ENCODE results near the gene FAM78B.

Gene FAM78B

DNA sequence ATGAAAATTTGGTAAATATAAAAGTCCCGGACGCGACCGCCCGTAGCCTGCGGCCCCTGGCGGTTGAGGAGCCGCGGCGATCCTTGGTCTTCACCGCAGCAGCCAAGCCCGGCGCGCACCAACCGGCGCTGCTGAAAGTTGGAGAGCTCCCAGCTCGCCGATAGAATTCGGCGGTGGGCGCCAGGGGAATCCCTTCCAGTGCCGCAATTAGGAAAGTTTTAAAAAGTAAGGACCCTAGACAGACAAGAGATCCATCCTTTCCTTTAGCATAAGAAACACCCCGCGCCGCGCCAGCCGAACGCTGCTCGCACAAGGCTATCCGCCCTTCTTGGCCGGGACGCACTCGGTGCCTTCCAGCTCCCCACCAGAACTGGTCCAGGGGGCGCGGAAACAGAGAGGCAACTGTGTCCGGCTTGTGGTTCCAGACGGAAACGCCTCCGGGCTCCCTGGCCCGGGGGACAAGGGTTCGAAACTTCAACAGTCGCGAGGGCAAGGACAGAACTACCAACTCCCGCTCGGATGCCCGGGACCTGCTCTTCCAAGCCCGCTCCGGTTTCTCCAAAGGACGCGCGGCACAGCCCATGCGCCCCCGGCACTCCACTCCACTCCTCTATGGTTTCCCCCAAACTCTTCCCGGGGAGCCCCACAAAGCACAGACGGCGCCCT, 1.7 kb downstream of the FAM78B start:
- DNase-seq (ENCODE audit: low read depth in 2 of 2), result no peak

DNA sequence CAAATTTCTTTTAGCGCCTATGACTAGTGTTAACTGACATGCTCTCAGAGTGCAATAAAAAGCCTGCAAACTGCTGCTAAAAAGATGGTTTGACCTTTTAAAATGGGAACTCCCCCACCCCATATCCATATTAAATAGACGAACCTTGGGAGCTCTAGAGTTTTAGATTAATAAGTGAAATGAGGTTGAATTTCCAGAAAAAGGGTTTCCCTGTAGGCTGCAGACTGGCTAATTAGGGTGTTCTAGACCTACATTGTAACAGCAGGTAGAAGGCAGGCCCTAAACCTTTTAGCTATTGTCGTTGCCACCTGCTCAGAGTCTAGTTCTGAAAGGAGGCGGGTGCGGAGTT, 2.2 kb downstream of the FAM78B start:
- no peak for DNase-seq (ENCODE audit: low read depth in 2 of 2)

DNA sequence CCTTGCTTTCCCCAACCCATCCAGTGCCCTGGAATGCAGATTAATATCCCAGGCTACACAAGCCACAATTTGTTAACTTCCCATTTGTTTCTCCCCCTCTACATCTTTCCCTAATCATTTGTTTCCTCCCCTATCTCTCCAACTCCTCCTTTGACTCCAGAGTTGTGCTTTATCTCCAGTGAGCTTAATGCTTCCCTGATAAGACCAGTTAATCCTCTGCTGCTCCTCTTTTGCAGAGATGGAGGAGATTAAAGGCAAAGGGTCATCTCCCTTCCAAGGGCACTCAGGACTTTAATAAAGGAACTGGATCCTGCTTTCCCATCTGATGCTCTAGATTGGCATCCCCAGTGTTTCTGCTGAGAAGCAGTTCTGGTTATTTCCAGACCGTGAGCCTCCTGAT, 7.1 kb downstream of the FAM78B start:
- no peak for DNase-seq (ENCODE audit: low read depth in 2 of 2)

DNA sequence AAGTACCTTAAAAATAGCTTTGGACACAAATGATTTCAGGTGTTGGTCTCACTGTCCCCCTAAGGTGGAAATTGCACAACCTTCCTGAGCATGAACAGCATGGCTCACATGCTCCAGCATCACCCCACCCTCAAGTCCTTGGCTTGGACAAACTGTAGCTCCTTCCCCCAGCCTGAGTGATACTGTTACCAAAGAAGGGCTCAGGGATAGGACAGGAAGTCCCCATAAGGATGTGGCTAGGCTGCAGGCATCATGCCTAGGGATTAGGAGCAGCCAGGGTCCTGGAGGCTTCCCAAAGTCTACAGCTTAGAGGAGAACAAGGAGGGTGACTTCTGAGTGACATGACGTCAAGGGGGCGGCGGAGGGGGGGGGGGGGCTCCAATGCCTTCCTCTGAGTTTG, 10.1 kb downstream of the FAM78B start:
- no peak for DNase-seq (ENCODE audit: low read depth in 2 of 2)

DNA sequence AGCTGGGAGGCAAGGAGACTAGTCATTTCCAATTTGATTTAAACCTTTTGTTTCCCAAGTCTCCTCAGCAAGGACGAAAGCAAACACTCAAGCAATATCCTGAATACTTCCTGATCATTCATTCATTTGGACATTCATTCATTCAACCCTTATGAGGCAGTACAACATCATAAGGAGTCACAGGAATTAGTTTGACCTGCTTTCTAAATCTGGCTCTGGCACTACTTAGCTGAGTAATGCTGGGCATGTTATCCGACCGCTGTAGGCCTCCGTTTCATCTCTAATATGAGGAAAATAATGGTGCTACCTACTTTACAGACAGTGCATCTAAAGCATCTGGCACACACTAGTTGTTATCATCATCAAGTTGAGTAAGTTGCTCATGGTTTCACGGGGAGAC, 11.7 kb downstream of the FAM78B start:
- DNase-seq (ENCODE audit: low read depth in 2 of 2), result no peak

DNA sequence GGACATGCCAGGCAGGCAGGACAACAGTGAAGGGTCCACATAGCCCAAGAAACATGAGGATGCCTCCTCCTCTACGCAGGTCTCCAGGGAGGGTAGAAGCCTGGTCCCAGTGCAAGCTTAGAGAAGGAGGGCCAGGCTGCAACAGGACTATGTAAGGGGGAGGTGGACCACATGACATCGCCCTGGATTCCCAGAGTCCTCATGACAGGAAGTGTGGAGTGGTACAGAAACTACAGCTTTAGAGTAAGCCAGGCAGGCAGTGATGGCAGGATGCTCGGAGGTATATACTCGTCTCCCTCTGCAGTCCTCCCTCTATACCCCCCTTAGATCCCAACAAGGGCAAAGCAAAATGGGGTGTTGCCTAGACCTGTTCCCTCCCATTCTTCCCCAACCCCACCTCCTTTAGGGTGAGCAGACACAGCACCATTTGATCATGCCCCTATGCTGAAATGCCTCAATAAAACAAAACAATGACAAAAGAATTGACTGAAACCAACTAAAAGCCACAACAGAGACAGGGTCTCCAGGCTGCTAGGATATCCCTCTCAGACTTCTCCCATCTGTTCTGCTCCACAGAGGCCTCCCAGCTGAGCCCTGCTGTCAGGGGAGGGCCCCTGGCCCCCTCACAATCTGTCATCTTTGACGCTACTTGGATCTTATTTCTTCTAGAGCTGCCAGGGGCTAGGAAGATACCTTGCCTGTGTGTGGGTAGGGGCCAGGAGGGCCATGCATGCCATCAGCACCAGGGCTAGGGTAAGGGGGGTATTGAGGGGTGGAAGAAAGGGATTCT, 13.1 kb downstream of the FAM78B start:
- no peak for DNase-seq (ENCODE audit: low read depth in 2 of 2)

DNA sequence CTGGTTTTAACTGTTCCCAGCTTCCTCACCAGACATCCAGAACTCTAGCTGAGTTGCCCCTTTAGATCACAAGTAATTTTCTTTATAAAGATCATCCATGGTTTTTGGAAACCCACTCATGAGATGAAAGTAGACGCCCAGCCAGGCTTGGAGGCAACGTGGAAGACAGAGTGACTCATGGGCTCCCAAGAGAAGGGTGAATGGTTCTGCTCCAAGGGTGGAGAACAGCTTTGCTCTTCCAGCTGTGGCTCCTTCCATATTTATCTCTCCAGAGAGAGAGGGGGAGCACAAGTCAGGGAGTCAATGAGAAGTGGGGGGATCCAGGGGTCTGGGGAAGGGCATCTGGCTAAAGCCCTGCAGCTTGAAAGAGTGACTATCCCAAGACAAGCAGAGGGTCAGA, 13.8 kb downstream of the FAM78B start:
- DNase-seq (ENCODE audit: low read depth in 2 of 2), result no peak

DNA sequence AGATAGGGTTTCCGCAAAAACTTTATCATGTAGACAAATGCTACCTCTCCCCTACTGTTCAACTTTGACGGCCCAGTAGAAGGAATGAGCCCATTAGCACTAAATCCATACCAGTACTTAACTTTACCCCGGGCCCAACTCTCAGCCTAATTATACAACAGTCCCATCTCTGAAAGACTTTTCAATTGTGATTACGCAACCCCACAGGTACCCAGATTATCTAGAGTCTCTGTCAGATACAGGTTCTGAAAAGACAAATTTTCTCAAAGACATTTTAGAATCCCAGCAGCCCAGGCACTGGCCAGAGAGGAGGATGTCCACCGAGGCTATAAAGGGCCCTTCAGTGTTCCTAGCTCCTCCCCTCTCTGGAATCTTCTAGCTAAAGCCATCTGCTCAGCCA, 15.0 kb downstream of the FAM78B start:
- DNase-seq (ENCODE audit: low read depth in 2 of 2), result no peak

DNA sequence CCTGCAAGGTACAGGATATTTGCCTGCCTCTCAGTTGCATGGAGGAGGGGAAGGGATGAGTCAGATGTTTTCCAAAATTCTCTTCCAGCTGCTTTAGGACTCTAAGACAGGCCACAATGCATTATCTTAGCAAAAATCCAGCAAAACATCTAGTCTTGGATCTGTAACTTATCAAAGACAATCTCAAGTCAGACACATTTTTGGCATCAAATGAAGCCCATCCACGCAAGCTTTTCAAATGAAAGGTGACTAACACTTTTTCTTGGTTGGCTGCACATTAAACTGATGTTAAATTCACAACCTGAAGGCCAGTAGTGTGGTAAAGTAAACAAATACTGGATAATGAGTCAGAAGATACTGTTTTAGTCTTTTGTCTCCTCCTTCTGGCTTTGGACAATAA, 21.3 kb downstream of the FAM78B start:
- no peak for DNase-seq (ENCODE audit: low read depth in 2 of 2)

DNA sequence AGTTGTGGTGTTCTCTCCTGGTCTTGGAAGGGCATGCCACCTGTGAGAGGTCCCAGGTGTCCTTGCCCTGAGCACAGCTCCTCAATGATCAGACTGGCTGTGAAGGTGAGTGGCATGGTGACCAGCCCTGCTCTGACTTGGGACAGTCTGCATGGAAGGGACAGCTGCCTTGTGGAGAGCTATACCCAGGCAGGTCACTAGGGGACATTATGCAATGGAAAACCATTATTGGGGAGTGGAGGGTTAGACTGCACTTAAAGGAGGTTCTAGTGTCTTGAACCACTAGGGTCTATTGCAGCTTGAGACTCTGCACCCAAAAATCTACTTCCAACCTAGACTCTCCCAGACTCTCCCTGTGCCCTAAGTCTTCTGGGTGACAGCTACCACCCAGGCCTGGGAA, 24.8 kb downstream of the FAM78B start:
- DNase-seq (ENCODE audit: low read depth in 2 of 2), result no peak

DNA sequence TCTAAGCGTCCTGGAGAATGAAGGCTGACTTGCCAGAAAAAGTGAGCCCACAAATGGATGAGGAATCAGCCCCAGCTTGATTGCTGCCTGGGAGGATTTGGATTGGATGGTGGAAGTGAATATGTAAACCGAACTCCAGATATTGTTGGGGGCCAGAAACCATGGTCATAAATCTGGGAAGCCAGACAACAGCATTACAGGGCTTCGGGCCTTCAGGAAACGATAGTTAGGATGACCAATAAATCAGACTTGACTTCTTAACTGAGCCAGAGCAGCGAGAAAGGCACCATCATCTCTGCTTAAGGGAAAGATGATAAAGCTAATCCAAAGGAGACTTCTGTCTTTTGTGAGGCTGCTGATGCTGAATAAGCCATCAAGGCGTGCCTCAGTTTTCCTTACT, 26.6 kb downstream of the FAM78B start:
- no peak for DNase-seq (ENCODE audit: low read depth in 2 of 2)

DNA sequence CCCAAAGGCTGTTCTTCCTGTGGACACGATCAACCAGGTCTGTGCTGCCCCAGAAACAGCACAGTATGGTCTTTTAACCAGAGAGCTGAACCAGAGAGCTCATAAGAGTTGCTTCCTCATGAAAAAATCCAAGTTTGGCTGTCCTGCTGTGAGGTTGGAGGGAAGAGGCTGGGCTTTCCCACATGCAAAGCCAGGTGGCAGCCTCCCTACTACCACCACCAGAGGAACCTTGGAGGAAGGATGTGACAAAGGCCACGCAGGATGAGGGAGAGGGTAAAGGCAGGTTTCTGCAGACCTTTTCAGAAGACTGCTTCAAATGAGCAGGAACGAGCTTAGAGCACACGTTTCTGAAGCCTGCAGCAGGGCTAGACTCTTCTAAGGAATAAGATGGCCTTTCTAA, 27.1 kb downstream of the FAM78B start:
- no peak for DNase-seq (ENCODE audit: low read depth in 2 of 2)

DNA sequence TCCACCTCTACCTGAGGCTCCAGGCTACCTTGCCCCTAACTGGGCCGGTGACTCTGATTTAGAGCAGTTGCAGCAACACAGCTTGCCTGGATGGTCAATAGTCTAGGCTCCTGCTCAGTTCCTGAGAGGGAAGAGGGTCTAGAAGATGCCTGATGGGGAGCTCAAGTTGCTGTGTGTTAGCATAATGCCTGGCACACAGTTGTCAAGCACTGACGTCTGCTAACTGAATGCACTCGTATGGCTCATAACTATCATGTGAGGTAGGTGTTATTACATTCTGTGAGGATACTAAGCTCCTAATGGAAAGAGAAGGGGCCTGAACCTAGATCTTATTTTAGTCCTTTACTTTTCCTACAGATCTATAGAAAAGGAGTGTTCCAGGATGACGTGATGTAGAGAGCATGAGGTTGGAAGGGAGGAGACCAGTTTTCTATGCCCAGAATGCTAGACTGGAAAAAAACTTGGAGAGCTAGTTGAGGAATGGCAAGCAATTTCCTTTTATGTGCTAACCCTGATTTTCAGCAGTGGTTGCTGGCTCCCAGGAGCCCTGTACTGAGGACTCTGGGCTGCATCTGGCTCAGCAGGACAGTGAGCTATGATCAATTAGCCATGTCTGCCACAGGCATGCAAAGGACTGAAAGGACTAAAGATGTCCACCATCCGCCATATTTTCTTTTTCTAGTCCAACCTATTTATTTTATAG, 30.0 kb downstream of the FAM78B start:
- DNase-seq (ENCODE audit: low read depth in 2 of 2), result no peak

DNA sequence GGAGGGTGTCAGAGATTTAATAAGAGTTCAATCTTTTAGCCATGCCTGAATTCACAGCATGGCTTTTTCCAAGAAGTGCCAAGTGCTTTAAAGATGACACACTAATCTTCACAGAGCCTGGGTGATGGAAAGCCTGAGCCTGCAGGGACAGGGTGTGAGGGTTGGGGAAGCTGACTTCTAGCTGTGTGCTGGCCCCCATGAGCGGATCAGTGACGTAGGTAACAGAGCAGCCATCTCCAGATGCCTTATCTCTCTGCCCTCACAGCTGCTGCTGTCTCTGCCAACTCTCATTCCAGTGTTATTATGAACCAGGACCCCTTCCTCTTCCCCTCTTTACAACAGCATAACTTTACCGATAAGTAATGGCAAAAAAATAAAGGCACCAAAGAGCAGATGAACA, 30.6 kb downstream of the FAM78B start:
- no peak for DNase-seq (ENCODE audit: low read depth in 2 of 2)

DNA sequence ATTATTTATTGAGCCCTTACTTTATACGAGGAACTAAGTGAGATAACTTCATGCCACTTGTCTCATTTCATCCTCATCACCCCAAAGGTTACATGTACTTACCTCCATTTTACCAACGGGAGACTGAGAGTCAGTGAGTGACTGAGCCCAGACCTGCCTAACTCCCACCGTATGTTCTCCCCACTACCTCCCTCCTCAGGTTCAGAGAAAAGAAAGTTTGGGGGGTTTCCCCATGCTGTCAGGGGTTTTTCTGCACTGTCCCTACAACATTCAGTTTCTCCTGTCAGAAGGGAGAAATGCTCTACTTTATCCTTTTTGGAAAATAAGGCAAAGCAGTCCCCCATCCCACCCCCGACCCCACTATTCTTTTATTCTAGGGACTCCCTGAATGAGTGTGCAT, 32.9 kb downstream of the FAM78B start:
- DNase-seq (ENCODE audit: low read depth in 2 of 2), result no peak

DNA sequence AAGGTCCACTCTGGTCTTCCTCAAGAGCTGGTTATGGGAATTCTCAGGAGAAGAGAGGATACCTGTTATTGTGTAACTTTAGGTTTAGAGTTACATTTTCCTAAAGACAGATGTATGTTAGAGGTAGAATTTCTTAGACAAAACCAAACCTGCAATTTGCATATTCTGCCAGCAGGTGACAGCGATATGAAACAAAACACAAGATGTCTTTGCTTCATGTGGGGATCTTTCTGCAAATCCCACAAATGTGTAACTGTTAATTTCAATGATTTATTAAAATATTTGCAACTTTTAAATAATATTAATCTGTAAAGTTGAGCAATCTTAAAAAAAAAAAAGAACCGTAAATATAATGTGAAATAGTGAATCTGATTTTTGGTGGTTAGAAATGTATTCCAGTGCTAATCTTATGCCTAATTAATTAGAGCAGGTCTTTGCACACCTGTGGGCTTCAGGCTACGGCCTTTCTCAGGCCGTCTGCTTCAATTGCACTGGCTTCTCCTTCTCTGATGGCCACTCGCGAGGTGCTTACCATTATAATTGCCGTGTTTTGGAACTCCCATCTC, 33.4 kb downstream of the FAM78B start:
- DNase-seq (ENCODE audit: low read depth in 2 of 2), result peak in 1 of 2 donors; percentile 1

DNA sequence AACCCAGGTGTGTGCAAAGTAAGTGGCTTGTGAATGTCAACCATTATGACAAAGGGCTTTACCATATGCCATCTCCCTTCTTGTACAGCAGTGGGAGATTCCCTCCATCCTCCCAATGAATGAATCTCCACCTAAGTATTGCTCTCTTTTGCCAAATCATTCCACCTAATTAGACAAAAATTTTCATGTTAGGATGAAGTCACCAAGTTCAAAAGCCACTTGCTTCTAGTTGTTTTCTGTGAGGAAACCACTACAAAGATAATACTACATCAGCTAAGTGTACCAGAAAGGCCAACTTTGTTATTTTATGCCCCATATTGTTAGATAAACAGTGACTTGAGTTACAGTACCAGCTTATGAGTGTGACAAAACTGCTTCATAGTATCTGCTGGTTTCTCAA, 34.3 kb downstream of the FAM78B start:
- no peak for DNase-seq (ENCODE audit: low read depth in 2 of 2)

DNA sequence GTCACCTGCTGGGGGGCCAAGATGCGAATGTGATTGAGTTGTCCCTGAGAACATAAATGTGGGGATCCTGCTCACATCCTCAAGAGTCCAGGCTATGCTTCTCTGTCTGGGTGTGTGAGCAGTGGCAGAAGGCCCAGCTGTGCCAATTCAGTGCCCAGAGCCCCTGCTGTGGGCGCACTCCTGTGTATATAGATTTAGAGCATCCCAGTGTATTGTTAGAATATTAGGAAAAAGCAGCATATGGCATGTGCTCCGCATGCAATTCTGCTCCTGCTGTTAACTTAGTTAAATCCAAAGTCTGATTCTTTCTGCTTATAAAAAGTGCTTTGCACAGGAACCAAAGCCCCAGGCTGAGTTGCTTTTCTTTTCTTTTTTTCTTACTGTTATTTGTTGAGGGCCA, 37.8 kb downstream of the FAM78B start:
- DNase-seq (ENCODE audit: low read depth in 2 of 2), result no peak

DNA sequence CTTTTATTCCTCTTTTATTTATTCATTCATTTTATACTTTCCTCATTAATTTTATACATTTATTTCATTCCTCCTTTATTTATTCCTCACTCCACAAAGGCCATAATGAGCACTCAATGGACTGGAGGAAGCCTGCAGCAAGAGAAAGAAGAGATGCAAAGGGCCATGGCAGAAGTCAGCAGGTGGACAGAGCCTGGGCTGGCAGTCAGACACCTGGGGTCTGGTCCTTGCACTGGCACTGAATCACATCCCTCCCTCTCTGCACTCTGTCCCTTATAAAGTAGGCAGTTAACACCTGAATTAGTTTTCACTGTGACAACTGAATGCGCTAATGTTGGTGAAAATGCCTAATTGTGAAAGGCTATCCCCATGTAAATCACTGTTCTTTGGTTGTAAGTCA, 38.6 kb downstream of the FAM78B start:
- no peak for DNase-seq (ENCODE audit: low read depth in 2 of 2)

DNA sequence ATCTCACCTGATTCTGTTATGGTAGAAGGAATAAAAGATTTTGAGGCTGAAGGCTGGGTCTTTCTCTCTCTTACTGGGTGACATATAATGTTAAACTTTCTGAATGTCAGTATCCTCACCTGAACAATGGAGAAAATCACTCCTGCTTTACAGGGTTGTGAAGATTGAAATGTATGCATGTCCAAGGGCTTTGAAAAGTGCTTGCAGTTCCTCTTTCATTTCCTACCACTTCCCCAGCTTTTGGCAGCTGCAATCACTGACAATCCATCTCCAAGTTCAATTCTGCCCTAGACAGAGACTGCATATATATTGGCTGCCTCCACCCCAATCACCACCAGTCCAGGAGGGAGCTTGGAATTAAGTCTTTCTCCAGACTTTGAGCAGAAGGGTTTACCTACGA, 39.8 kb downstream of the FAM78B start:
- no peak for DNase-seq (ENCODE audit: low read depth in 2 of 2)

DNA sequence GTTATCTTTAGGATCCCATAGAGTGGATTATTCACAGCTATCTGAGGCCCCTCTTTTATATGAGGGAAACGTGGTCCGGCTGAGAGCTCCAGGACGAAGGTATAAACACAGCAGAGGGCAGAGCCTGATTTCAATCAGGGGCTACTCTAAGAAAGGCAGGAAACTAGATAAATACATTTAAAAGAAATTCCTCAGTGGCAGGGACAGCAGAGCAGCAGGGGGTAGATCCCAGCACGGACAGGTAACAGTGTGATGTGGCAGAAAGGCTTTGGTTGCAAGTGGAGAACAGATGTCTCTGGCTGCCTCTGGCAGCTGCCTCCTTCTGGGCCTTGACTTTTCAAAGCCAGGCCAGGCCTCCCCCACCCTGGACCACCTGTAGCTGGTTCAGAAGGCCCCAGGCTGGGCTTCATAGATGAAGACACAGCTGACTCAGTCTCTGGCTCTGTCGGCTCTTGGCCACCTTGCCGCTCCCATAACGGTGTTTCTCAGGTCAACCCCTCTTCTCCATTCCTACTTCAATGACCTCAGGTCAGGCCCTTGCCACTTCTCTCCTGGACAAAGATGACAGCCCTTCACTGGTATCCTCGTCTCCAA, 43.8 kb downstream of the FAM78B start:
- DNase-seq (ENCODE audit: low read depth in 2 of 2), result no peak

DNA sequence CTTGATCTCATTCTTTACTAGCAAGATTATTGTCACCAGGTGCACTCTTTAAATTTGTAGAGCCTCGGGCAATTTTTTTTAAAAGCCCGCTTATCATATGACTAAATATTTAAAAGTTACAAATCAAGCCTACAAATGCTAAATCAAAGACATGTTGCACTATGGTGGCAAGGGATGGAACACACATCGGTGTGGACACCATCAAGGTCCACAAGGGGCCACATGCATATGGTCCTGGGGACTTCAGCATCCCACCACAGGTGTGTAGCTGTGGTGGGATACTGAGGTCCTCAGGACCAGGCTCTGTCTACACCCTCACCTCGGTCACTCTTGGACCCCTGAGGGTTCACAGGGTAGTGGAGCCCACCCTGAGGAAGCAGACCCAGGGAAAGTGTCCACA, 45.8 kb downstream of the FAM78B start:
- no peak for DNase-seq (ENCODE audit: low read depth in 2 of 2)

Measured in stimulated activated CD4-positive, alpha-beta T cell treated with anti-CD3 and anti-CD28 coated beads, Interleukin-15, amount 100 ng/mL, for 48 hours (primary cell).